CD4-positive, alpha-beta T cell (primary cell): Measurements from ENCODE around the gene OSBPL6. TPM values are rescaled to one million over a fixed set of nuclear protein-coding genes. Genes with fewer than 3 reads are reported as not detected.
"Not testable (repeated sequence)": the region's sequence is repeated elsewhere in the genome, so short reads cannot be mapped to it uniquely, and the experiment has no call there.

Experiments
- ATAC-seq: fragments of 200-7000 bp; cut with Tn5 transposase; one replicate; pipeline ENCODE4 v1.10.0; 2022; ENCODE audit warnings: mild to moderate bottlenecking; ENCODE audit not compliant: poor library complexity
- CTCF ChIA-PET: fragments of 350-600 bp; sonication (Branson Sonifier 250); formaldehyde crosslinking; loops from one replicate; lab custom pipeline; 2021; ENCODE audit warnings: antibody characterized with exemption, inconsistent platforms; lab: Charles Lee
- POLR2A ChIA-PET: fragments of 350-600 bp; sonication (Branson Sonifier 250); formaldehyde crosslinking; loops from one replicate; lab custom pipeline; 2021; ENCODE audit warnings: antibody characterized with exemption, inconsistent platforms; lab: Charles Lee
- DNase-seq, 14 experiments: peaks; one replicate each; pipeline ENCODE4 v3.0.0-alpha.2; 2013 to 2020; ENCODE audit warnings: mixed read lengths in 2 of 14
- H3K27ac ChIP-seq, 2 donors: one replicate each; pipeline versions ENCODE4 v1.5.1 to v1.7.0; 2013; ENCODE audit warnings: low read length in 2 of 2, low read depth in 1 of 2, mild to moderate bottlenecking in 1 of 2
- H3K27me3 ChIP-seq, 2 experiments: 1 replicate in 1 of 2; 2 replicates in 1 of 2; pipeline versions ENCODE4 v1.6.1 to v1.7.0; 2013; ENCODE audit warnings: low read length in 2 of 2, control low read depth in 1 of 2, mild to moderate bottlenecking in 1 of 2, moderate library complexity in 1 of 2; ENCODE audit not compliant: insufficient read depth in 2 of 2, control insufficient read depth in 1 of 2
- H3K36me3 ChIP-seq: one replicate; pipeline ENCODE4 v1.6.1; 2013; ENCODE audit warnings: low read length, control low read depth; ENCODE audit not compliant: insufficient read depth
- H3K4me1 ChIP-seq: one replicate; pipeline ENCODE4 v1.6.1; 2013; ENCODE audit warnings: low read length, control low read depth; ENCODE audit not compliant: insufficient read depth
- H3K4me3 ChIP-seq: one replicate; pipeline ENCODE4 v1.5.1; 2013; ENCODE audit warnings: mild to moderate bottlenecking, low read length, moderate library complexity
- H3K9me3 ChIP-seq, 2 experiments: 1 replicate in 1 of 2; 2 replicates in 1 of 2; pipeline versions ENCODE4 v1.6.1 to v1.7.0; 2013; ENCODE audit warnings: low read length in 2 of 2, mild to moderate bottlenecking in 2 of 2, control low read depth in 1 of 2, moderate library complexity in 1 of 2; ENCODE audit not compliant: control insufficient read depth in 1 of 2, insufficient read depth in 1 of 2
- H3K27ac Mint-ChIP-seq: one replicate; pipeline ENCODE4 v1.8.0; 2020; ENCODE audit warnings: mixed read lengths
- H3K27me3 Mint-ChIP-seq: one replicate; pipeline ENCODE4 v1.8.0; 2021; ENCODE audit warnings: mixed read lengths
- H3K36me3 Mint-ChIP-seq: one replicate; pipeline ENCODE4 v1.8.0; 2021; ENCODE audit warnings: low read depth, mixed read lengths
- H3K4me1 Mint-ChIP-seq: one replicate; pipeline ENCODE4 v1.8.0; 2021; ENCODE audit warnings: low read depth, mixed read lengths
- H3K4me3 Mint-ChIP-seq: one replicate; pipeline ENCODE4 v1.8.0; 2020; ENCODE audit warnings: mild to moderate bottlenecking, mixed read lengths
- H3K9me3 Mint-ChIP-seq: one replicate; pipeline ENCODE4 v1.8.0; 2020; ENCODE audit warnings: mixed read lengths
- CTCF ChIP-seq: fragments of 200-600 bp; IDR thresholded peaks from one replicate; pipeline ENCODE4 v1.8.0; 2022; ENCODE audit warnings: antibody characterized with exemption, mild to moderate bottlenecking
- intact Hi-C, 2 experiments: fragments of 100-400 bp; cut with DNase I in 1 of 2; cut with micrococcal nuclease in 1 of 2; formaldehyde crosslinking; loops; one replicate each; pipeline versions ENCODE4 v1.15.1 to v1.9.0; 2023 to 2025; cut with DNase I, micrococcal nuclease
- total RNA-seq, 174 experiments: library from RNA in 2 of 174; stranded (reverse) in 2 of 174; gene quantifications; one replicate each; pipeline ENCODE4 v1.2.3 and lab custom pipeline; 2021 to 2026

OSBPL6 gene
- total RNA-seq, 2 experiments from 2014 or later, result 0.08 to 0.11 TPM

GRCh38 chr2:178152977-178153376 is 41.3 kb upstream of the OSBPL6 start:
- Mint-ChIP-seq H3K27ac (no peak overlapping the region), H3K36me3 (no peaks in the 10 kb centered on the region), H3K4me3 (no peak overlapping the region), H3K4me1 (no peaks in the 10 kb centered on the region), H3K27me3 (peaks cover 42% of the 10 kb centered on the region), H3K9me3 (no peaks in the 10 kb centered on the region)
- no peak overlapping the region for H3K4me3 ChIP-seq
- peaks cover 0 to 3% of the 10 kb centered on the region in 2 experiments for H3K9me3 ChIP-seq
- no peak for TF ChIP-seq CTCF
- H3K4me1 ChIP-seq, result no peaks in the 10 kb centered on the region
- DNase-seq (no peak), ATAC-seq (no peak)
- ChIA-PET CTCF (no interaction called here), POLR2A (no interaction called here)
- H3K27ac ChIP-seq, result no peak overlapping the region
- intact Hi-C loops, result no loop called here
- H3K36me3 ChIP-seq, result no peaks in the 10 kb centered on the region
- peaks cover 4 to 13% of the 10 kb centered on the region in 2 experiments for H3K27me3 ChIP-seq

DNA sequence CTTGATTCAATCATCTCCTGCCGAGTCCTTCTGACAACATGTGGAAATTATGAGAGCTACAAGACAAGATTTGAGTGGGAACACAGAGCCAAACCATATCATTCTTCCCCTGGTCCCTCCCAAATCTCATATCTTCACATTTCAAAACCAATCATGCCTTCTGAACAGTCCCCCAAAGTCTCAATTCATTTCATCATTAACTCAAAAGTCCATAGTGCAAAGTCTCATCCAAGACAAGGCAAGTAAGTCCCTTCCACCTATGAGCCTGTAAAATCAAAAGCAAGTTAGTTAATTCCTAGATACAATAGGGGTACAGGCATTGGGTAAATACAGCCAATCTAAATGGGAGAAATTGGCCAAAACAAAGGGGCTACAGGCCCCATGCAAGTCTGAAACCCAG is 40.4 kb upstream of the OSBPL6 start:
- H3K27ac Mint-ChIP-seq, ATAC-seq, DNase-seq, intact Hi-C loops, H3K4me3 ChIP-seq, H3K36me3 ChIP-seq, H3K4me3 Mint-ChIP-seq, H3K27ac ChIP-seq, H3K9me3 Mint-ChIP-seq, CTCF ChIA-PET, POLR2A ChIA-PET, H3K4me1 ChIP-seq, H3K4me1 Mint-ChIP-seq, H3K9me3 ChIP-seq, H3K36me3 Mint-ChIP-seq: not testable (repeated sequence)
- peaks cover 41% of the 10 kb centered on the region for H3K27me3 Mint-ChIP-seq
- H3K27me3 ChIP-seq, result peaks cover 4 to 13% of the 10 kb centered on the region in 2 experiments

GRCh38 chr2:178155524-178155923 is 38.8 kb upstream of the OSBPL6 start:
- Mint-ChIP-seq H3K4me3 (no peak overlapping the region), H3K4me1 (no peaks in the 10 kb centered on the region), H3K9me3 (no peaks in the 10 kb centered on the region), H3K27ac (no peak overlapping the region), H3K27me3 (peaks cover 30% of the 10 kb centered on the region), H3K36me3 (no peaks in the 10 kb centered on the region)
- Histone ChIP-seq H3K27ac (no peak overlapping the region), H3K4me3 (no peak overlapping the region), H3K27me3 (peaks cover 0 to 4% of the 10 kb centered on the region in 2 experiments), H3K9me3 (peaks cover 0 to 3% of the 10 kb centered on the region in 2 experiments), H3K4me1 (no peaks in the 10 kb centered on the region), H3K36me3 (no peaks in the 10 kb centered on the region)
- intact Hi-C loops, result no loop called here
- ATAC-seq (no peak), DNase-seq (no peak)
- CTCF ChIA-PET, result no interaction called here
- no peak for TF ChIP-seq CTCF
- POLR2A ChIA-PET, result no interaction called here

- no peak overlapping the region for H3K4me3 Mint-ChIP-seq
- H3K36me3 Mint-ChIP-seq, result no peaks in the 10 kb centered on the region
- no peak for DNase-seq
- H3K9me3 Mint-ChIP-seq, result no peaks in the 10 kb centered on the region
- H3K4me1 Mint-ChIP-seq, result no peaks in the 10 kb centered on the region
- Histone ChIP-seq H3K4me3 (no peak overlapping the region), H3K4me1 (no peaks in the 10 kb centered on the region), H3K36me3 (no peaks in the 10 kb centered on the region), H3K9me3 (peaks cover 0 to 3% of the 10 kb centered on the region in 2 experiments), H3K27ac (no peak overlapping the region), H3K27me3 (peaks cover 0 to 3% of the 10 kb centered on the region in 2 experiments)
- H3K27me3 Mint-ChIP-seq, result peaks cover 38% of the 10 kb centered on the region
- POLR2A ChIA-PET, result no interaction called here
- ATAC-seq, result no peak
- no peak overlapping the region for H3K27ac Mint-ChIP-seq
- no peak for TF ChIP-seq CTCF
- intact Hi-C loops, result no loop called here
- CTCF ChIA-PET, result no interaction called here
Observed at GRCh38 chr2:178157574-178157973, 36.7 kb upstream of the OSBPL6 start.
